ENCODE data around the gene INTS6. TPM values are rescaled to one million over a fixed set of nuclear protein-coding genes. Genes with fewer than 3 reads are reported as not detected.

The INTS6 gene
- total RNA-seq, 1 donor from 2014 or later = 36.4 TPM

- no peaks in the 10 kb centered on the region for H3K9me3 Mint-ChIP-seq (ENCODE audit: unreplicated experiment)
- no peak overlapping the region for H3K27ac Mint-ChIP-seq (ENCODE audit: unreplicated experiment)
- no peaks in the 10 kb centered on the region for H3K36me3 Mint-ChIP-seq (ENCODE audit: unreplicated experiment)
- H3K4me1 Mint-ChIP-seq (ENCODE audit: unreplicated experiment) = peaks cover 15% of the 10 kb centered on the region
- no peak for DNase-seq (ENCODE audit: extremely low spot score, unreplicated experiment)
- TF ChIP-seq CTCF (IDR thresholded peaks at IDR 0.05) = no peak
- no peak overlapping the region for H3K4me3 Mint-ChIP-seq (ENCODE audit: unreplicated experiment)
- H3K27me3 Mint-ChIP-seq (ENCODE audit: unreplicated experiment) = peaks cover 20% of the 10 kb centered on the region
These were observed 140.8 kb downstream of the INTS6 start for GRCh38 chr13:51311957-51312520.

Small RNAs within 50 kb of the gene (microRNA-seq; reads per million reads assigned to microRNA genes)
- gene MIR5693 (ENCODE audit: unreplicated experiment) = not detected

Other genes starting within 250 kb of the INTS6 start
- gene FAM124A, start 230.6 kb downstream of the INTS6 start, total RNA-seq = 1.8 TPM in 2 replicates
- not detected in 2 replicates for gene SERPINE3, start 113.3 kb downstream of the INTS6 start, total RNA-seq
- 18.6 and 20.7 TPM in 2 replicates for gene WDFY2, start 131.4 kb upstream of the INTS6 start, total RNA-seq

Measured in osteocyte (in vitro differentiated cells).